Activated T-cell treated with anti-CD3 and anti-CD28 coated beads, Interleukin-2, amount 50 U/mL, for 24 hours (primary cell): ENCODE data around the gene EXOC1L.

Experiments used
- DNase-seq: peaks from one replicate; pipeline ENCODE4 v3.0.0-alpha.2; 2020
- H3K27ac Mint-ChIP-seq: 2 replicates; pipeline ENCODE4 v1.8.0; 2020; ENCODE audit warnings: mild to moderate bottlenecking, mixed read lengths
- H3K27me3 Mint-ChIP-seq: 2 replicates; pipeline ENCODE4 v1.8.0; 2020; ENCODE audit warnings: mixed read lengths
- H3K36me3 Mint-ChIP-seq: 2 replicates; pipeline ENCODE4 v1.8.0; 2020; ENCODE audit warnings: low read depth, mixed read lengths
- H3K4me1 Mint-ChIP-seq: 2 replicates; pipeline ENCODE4 v1.8.0; 2020; ENCODE audit warnings: low read depth, mixed read lengths
- H3K4me3 Mint-ChIP-seq: 2 replicates; pipeline ENCODE4 v1.8.0; 2020; ENCODE audit warnings: mild to moderate bottlenecking, moderate library complexity, mixed read lengths
- H3K9me3 Mint-ChIP-seq: 2 replicates; pipeline ENCODE4 v1.8.0; 2020; ENCODE audit warnings: mixed read lengths

The EXOC1L gene

GRCh38 chr4:55853484-55854046, 34.0 kb downstream of the EXOC1L start, which contains the start of gene EXOC1:
TSS of gene EXOC1 (plus strand) at chr4:55853648. CDS start at chr4:55858324, 4,676 bp downstream.
- DNase-seq = peak; percentile 99
- peaks cover 43% of the 10 kb centered on the region for H3K4me1 Mint-ChIP-seq
- peak within 1 kb of the TSS; percentile 2 for H3K4me3 Mint-ChIP-seq
- H3K27ac Mint-ChIP-seq = no peak within 1 kb of the TSS
- no peaks in the 10 kb centered on the region for H3K9me3 Mint-ChIP-seq
- peaks cover 17% of the 10 kb centered on the region for H3K36me3 Mint-ChIP-seq
- H3K27me3 Mint-ChIP-seq = no peaks in the 10 kb centered on the region

GRCh38 chr4:55854129-55854528, 34.5 kb downstream of the EXOC1L start:
- Mint-ChIP-seq H3K27me3 (no peaks in the 10 kb centered on the region), H3K27ac (no peak overlapping the region), H3K4me1 (peaks cover 43% of the 10 kb centered on the region), H3K36me3 (peaks cover 21% of the 10 kb centered on the region), H3K4me3 (no peak overlapping the region), H3K9me3 (no peaks in the 10 kb centered on the region)
- no peak for DNase-seq

- Mint-ChIP-seq H3K27ac (no peak overlapping the region), H3K27me3 (no peaks in the 10 kb centered on the region), H3K4me1 (peaks cover 24% of the 10 kb centered on the region), H3K9me3 (no peaks in the 10 kb centered on the region), H3K4me3 (no peak overlapping the region), H3K36me3 (peaks cover 46% of the 10 kb centered on the region)
- DNase-seq = no peak
Measured at GRCh38 chr4:55857586-55857985, 38.0 kb downstream of the EXOC1L start.

DNA sequence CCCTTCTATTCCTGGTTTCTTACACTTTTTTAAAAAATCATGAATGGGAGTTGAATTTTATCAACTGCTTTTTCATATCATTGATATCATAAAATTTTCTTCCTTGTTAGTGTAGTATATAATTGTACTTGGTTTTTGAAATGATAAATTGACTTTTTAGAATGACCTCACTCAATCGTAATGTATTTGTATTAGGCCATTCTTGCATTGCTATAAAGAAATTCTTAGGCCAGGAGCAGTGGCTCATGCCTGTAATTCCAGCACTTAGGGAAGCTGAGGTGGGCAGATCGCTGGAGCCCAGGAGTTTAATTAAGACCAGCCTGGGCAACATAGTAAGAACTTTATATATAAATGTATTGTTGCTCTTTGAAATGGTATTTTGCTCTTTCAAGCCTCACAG, 40.1 kb downstream of the EXOC1L start:
- Mint-ChIP-seq H3K4me1 (peaks cover 18% of the 10 kb centered on the region), H3K27ac (no peak overlapping the region), H3K36me3 (peaks cover 52% of the 10 kb centered on the region)

GRCh38 chr4:55864577-55865223, 45.1 kb downstream of the EXOC1L start:
- peaks cover 23% of the 10 kb centered on the region for H3K4me1 Mint-ChIP-seq
- no peak overlapping the region for H3K4me3 Mint-ChIP-seq
- no peaks in the 10 kb centered on the region for H3K27me3 Mint-ChIP-seq
- DNase-seq = no peak
- H3K27ac Mint-ChIP-seq = no peak overlapping the region
- H3K9me3 Mint-ChIP-seq = no peaks in the 10 kb centered on the region
- peaks cover 64% of the 10 kb centered on the region for H3K36me3 Mint-ChIP-seq

More for the DNA sequence above, 40.1 kb downstream of the EXOC1L start:
- no peak overlapping the region for H3K4me3 Mint-ChIP-seq
- no peaks in the 10 kb centered on the region for H3K9me3 Mint-ChIP-seq
- no peaks in the 10 kb centered on the region for H3K27me3 Mint-ChIP-seq
- DNase-seq = no peak

DNA sequence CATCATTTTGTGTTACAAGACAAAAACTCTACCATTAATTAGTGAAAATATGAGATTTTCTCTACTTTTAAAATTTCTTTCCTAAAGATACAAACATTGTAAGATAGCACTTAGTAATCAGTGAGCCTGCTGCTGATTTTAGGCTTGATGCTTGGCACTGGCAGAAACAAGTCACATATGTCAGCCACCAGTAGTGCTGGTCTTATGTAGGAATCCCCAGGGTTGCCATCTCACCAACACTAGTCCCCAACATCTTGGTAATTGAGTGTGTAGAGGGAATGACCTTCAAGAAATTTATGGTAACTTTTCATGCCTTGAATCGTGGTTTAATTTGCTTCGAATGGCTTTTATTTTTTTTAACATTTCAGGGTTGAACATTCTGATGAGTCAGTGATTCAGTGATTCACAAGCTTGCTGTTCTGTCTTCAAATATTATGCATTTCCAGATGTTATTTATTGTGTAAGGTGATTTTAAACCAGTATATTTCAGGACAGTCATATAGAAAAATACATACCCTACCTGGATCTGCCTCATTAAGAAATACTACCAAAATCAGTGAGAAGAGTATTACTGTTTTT, 45.7 kb downstream of the EXOC1L start:
- Mint-ChIP-seq H3K9me3 (no peaks in the 10 kb centered on the region), H3K36me3 (peaks cover 66% of the 10 kb centered on the region), H3K27ac (peak overlapping the region; percentile 84), H3K4me3 (no peak overlapping the region), H3K27me3 (no peaks in the 10 kb centered on the region), H3K4me1 (peaks cover 23% of the 10 kb centered on the region)
- no peak for DNase-seq

- H3K4me1 Mint-ChIP-seq = peaks cover 23% of the 10 kb centered on the region
- peak overlapping the region; percentile 84 for H3K27ac Mint-ChIP-seq
- H3K36me3 Mint-ChIP-seq = peaks cover 69% of the 10 kb centered on the region
- H3K27me3 Mint-ChIP-seq = no peaks in the 10 kb centered on the region
- no peak for DNase-seq
- no peaks in the 10 kb centered on the region for H3K9me3 Mint-ChIP-seq
- no peak overlapping the region for H3K4me3 Mint-ChIP-seq
Measured at GRCh38 chr4:55866290-55866907, 46.8 kb downstream of the EXOC1L start.

DNA sequence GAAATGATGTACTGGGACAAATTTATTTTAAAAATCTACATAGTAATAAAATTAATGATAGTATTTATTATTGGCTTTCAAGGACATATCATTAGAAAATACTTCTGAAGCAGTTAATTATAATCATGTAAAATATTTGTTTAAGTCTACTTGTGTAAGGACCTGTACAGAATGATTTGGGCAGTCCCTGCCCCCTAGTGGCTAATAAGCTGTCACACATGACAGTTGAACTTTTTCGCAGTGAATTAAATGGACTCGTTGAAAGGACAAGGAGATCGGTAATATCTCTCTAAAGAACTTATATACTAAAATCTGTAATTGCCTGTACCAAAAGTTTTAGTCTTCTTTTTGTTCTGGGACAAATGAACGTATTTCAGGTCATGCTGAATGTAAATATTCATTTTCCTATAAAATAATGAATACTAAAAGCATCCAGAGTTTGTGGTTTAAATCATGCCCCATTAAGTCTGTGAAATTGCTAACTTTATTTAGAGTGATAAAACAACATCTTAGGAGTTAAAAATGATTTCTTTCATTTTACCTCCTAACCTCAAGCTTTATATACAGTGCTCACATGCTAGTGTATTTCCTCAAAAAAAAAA, 47.5 kb downstream of the EXOC1L start:
- no peak for DNase-seq
- peaks cover 71% of the 10 kb centered on the region for H3K36me3 Mint-ChIP-seq
- H3K27ac Mint-ChIP-seq = peak overlapping the region; percentile 84
- H3K27me3 Mint-ChIP-seq = no peaks in the 10 kb centered on the region
- H3K4me1 Mint-ChIP-seq = peaks cover 23% of the 10 kb centered on the region
- H3K4me3 Mint-ChIP-seq = no peak overlapping the region
- H3K9me3 Mint-ChIP-seq = no peaks in the 10 kb centered on the region

GRCh38 chr4:55868581-55869090, 49.0 kb downstream of the EXOC1L start:
- Mint-ChIP-seq H3K4me3 (no peak overlapping the region), H3K36me3 (peaks cover 69% of the 10 kb centered on the region), H3K27ac (no peak overlapping the region), H3K4me1 (peaks cover 21% of the 10 kb centered on the region), H3K9me3 (no peaks in the 10 kb centered on the region), H3K27me3 (no peaks in the 10 kb centered on the region)
- no peak for DNase-seq

DNA sequence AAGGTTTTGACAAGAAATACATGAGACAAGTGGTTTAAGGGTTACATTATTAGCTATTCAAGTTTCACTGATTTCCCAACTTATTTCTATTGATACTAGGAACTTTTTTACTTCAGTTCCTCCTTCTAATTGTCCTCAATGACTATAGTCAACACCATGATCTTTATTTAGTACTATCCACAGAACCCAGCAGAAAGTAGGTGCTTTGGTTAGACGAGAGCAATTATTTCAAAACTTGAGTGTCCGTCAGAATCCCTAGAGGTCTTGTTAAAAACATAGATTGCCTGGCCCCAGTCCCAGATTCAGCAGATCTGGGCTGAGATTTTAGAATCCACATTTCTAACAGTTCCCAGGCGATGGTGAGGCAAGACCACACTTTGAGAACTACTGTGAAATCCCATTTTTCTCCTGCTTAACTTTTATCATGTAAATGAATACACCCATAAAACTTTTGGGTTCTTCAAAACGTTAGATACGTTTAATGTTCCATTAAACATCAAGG, 51.8 kb downstream of the EXOC1L start:
- peaks cover 72% of the 10 kb centered on the region for H3K36me3 Mint-ChIP-seq
- H3K4me1 Mint-ChIP-seq = peaks cover 6% of the 10 kb centered on the region
- no peak for DNase-seq
- no peak overlapping the region for H3K27ac Mint-ChIP-seq
- no peaks in the 10 kb centered on the region for H3K27me3 Mint-ChIP-seq
- H3K4me3 Mint-ChIP-seq = no peak overlapping the region
- no peaks in the 10 kb centered on the region for H3K9me3 Mint-ChIP-seq

DNA sequence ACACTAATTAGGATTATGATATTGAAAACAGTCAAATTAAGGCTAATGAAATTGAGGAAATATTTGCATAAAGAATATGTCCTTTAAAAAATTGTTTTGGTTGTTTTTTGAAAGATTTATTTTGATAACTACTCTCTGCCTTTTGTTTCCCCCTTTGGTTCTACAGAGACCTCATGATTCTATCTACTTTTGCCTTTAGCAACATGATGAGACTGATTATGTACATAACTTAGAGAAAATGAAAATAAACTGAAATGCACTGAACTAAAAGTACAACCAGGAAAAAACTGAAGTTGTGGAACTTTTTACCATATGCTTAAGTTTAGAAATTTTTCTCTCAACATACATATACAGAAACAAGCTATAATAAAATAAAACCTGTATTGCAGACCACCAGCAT, 55.2 kb downstream of the EXOC1L start:
- Mint-ChIP-seq H3K36me3 (peaks cover 80% of the 10 kb centered on the region), H3K4me3 (no peak overlapping the region), H3K9me3 (no peaks in the 10 kb centered on the region), H3K4me1 (no peaks in the 10 kb centered on the region), H3K27me3 (no peaks in the 10 kb centered on the region), H3K27ac (no peak overlapping the region)
- no peak for DNase-seq

DNA sequence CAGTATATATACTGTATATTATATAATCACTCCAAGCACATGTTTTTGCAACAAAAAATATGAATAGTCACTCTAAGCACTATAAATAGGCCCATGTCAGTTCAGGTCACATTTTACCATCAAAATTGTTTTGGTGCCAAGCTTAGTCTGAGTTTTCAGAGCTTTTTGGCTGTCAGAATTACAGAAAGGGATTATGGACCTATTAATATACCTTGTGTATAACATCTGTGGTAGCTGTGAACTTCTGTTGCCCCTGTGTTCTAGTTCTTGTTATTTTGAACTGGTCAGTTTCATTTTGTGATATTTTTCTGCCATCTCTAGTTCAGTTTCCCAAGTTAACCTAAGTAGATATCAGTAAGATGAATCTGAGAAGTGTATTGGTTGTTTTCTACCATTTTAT, 56.8 kb downstream of the EXOC1L start:
- peaks cover 79% of the 10 kb centered on the region for H3K36me3 Mint-ChIP-seq
- H3K27ac Mint-ChIP-seq = no peak overlapping the region
- no peaks in the 10 kb centered on the region for H3K27me3 Mint-ChIP-seq
- no peaks in the 10 kb centered on the region for H3K9me3 Mint-ChIP-seq
- H3K4me3 Mint-ChIP-seq = no peak overlapping the region
- no peaks in the 10 kb centered on the region for H3K4me1 Mint-ChIP-seq
- DNase-seq = no peak

GRCh38 chr4:55879224-55879623, 59.6 kb downstream of the EXOC1L start:
- no peaks in the 10 kb centered on the region for H3K27me3 Mint-ChIP-seq
- H3K4me3 Mint-ChIP-seq = no peak overlapping the region
- H3K4me1 Mint-ChIP-seq = no peaks in the 10 kb centered on the region
- H3K9me3 Mint-ChIP-seq = no peaks in the 10 kb centered on the region
- peaks cover 79% of the 10 kb centered on the region for H3K36me3 Mint-ChIP-seq
- DNase-seq = no peak
- no peak overlapping the region for H3K27ac Mint-ChIP-seq

DNA sequence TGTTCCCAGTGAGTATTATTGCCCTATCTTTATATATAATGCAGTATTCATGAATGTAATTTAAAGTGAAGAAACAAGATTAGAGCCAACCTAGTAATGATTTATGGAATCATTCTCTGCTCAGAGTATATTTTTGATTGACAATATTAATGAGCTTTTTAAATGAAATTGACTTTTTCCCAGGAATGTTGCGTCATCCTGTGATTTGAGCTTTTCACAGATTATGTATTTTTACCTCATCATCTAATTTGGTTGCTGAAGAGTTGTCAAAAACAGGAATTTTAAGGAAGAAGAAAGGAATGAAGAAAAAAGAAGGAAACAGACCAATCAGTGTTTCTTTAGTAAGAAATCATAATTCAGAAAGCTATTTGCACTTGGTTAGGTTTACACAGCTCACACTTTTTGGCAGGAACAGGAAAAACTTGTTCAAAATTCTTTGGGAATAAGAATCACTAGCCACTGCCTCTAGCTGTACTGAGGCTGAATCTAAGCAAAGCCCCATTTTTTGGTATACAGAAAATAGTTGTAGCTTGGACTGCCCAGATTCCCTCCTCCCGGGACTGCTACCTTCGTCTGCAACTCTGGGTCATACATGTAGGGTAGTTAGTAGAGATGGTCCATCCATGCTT, 61.2 kb downstream of the EXOC1L start:
- Mint-ChIP-seq H3K9me3 (no peaks in the 10 kb centered on the region), H3K27ac (no peak overlapping the region), H3K4me3 (no peak overlapping the region), H3K27me3 (no peaks in the 10 kb centered on the region), H3K4me1 (no peaks in the 10 kb centered on the region), H3K36me3 (peaks cover 82% of the 10 kb centered on the region)
- DNase-seq = no peak
